HG03558 (cell line): ENCODE results near the gene MTF1.

Source experiments
- ATAC-seq: cut with Tn5 transposase; IDR thresholded peaks from one replicate; pipeline ENCODE4 v1.9.1; 2021; ENCODE audit warnings: moderate number of reproducible peaks; ENCODE audit not compliant: unreplicated experiment; ENCODE audit errors: extremely low read depth

MTF1 gene

GRCh38 chr1:37839676-37840075, 19.7 kb downstream of the MTF1 start:
- no peak for ATAC-seq

DNA sequence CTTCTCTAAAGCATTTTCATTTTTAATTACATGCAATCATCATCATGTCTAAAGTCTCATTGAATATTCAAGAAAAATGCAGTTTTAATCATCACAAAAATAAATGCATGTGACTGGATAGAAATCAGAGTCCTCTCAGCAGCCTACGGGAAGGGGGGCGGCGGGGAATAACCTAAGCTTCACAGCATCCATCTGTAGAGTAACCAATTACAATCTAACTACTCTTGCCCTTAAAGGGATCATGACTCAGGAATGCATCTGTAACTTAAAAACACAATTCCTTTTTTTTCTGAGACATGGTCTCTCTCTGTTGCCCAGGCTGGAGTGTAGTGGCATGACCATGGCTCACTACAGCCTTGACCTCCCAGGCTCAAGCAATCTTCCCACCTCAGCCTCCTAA, 22.6 kb downstream of the MTF1 start:
- no peak for ATAC-seq

DNA sequence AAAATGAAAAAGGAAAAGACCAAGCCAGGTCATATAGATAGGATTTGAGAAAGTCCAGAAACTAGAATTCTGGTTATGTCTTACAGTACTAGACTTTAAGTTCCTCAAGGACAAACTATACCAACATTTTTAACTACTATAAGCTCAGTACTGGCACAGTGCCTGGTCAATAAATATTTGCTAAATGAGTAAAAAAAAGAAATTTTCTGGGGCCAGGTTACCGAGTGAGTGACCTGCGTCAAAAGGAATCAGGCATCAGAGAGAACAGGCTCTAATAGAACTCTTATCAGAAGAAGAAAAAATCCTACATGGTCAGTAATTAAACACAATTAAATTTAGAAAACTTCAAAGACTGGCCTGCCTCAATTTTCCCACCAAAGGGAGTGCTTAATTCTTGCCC, 27.6 kb downstream of the MTF1 start:
- no peak for ATAC-seq

DNA sequence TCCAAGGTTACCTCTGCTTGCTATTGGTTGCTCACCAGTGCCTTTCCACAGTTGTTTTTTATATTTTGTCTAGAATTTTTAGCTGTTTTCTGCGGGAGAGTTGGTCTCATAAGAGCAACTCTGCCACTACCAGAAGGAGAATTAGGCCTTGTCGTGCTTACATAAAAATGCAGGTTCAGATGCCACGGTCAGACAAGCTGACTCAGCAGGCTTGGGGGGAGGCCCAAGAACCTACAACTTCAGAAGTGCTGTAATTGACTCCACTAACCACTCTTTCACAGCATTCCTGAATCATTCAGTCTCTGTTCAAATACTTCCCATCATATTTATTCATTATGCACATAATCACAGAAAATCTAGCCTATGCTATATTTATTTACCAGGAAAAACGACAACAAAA, 28.3 kb downstream of the MTF1 start:
- no peak for ATAC-seq

DNA sequence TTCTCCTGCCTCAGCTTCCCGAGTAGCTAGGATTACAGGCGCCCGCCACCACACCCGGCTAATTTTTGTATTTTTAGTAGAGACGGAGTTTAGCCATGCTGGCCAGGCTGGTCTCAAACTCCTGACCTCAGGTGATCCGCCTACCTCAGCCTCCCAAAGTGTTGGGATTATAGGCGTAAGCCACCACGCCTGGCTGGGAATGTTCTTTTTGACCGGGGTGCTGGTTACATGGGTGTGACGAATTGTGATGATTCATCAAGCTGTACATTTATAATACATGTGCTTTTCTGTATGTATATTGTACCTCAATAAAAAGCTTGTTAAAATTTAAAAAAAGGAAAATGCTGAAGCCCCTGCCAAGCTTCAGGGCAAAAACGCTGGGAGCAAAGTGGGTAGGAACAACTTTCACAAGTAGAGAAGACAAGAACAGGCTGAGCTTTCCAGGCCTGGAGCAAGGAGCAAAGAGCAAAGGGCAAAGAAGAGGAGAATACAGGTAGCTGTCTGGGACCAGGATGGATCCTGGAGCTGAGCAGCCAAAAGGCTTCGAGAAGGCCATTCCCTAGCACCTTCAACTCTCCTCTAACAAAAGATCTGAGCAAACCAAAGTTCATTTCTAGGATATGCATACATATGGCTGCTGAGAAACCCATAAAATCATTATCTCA, 30.9 kb downstream of the MTF1 start:
- ATAC-seq, result no peak

DNA sequence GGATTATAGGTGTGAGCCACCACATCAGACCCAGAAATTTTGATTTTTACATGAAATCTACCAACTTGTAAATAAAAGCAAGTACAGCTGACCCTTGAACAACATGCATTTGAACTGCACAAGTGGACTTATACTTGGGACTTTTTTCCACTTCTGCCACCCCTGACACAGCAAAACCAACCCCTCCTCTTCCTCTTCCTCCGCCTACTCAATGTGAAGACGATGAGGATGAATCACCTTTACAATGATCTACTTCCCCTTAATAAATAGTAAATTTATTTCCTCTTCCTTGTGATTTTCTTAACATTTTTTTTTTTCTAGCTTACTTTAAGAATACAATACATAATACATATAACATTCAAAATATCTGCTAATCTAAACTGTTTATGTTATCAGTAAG, 33.9 kb downstream of the MTF1 start:
- no peak for ATAC-seq

DNA sequence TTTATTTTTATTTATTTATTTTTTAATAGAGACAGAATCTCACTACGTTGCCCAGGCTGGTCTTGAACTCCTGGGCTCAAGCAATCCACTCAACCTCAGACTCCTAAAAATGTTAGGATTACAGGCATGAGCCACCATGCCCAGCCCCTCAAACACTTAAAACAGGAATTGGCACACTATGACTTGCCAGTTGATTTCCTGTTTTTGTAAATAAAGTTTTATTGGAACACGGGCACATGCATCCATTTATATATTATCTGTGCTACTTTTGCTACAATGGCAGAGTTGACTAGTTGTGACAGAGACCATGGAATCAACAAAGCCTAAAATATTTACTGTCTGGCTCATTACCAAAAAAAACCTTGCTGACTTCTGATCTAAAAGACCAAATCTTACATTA, 35.4 kb downstream of the MTF1 start:
- no peak for ATAC-seq

GRCh38 chr1:37822906-37823815, 36.2 kb downstream of the MTF1 start:
- no peak for ATAC-seq

GRCh38 chr1:37821481-37821880, 37.9 kb downstream of the MTF1 start:
- ATAC-seq, result no peak

- no peak for ATAC-seq
Observed at GRCh38 chr1:37817481-37817880, 41.9 kb downstream of the MTF1 start.

DNA sequence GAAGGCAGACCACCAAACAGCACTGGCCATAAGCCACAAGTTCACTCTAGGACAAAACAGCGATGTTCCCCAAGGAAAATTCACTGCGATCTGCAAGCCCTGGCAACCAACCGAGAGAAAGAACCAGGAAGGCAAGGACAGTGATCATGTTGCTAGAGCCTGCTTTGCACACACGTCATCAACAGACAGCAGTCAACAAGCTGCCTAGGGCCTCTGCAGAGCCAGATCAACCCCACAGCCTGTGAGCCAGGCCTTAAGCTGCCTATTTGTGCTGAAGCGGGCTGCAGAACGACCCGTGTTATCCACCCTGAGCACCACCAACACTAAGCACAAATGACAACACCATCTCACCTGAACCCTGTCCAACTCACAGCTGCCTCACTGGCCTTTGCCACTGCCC, 45.1 kb downstream of the MTF1 start:
- no peak for ATAC-seq

DNA sequence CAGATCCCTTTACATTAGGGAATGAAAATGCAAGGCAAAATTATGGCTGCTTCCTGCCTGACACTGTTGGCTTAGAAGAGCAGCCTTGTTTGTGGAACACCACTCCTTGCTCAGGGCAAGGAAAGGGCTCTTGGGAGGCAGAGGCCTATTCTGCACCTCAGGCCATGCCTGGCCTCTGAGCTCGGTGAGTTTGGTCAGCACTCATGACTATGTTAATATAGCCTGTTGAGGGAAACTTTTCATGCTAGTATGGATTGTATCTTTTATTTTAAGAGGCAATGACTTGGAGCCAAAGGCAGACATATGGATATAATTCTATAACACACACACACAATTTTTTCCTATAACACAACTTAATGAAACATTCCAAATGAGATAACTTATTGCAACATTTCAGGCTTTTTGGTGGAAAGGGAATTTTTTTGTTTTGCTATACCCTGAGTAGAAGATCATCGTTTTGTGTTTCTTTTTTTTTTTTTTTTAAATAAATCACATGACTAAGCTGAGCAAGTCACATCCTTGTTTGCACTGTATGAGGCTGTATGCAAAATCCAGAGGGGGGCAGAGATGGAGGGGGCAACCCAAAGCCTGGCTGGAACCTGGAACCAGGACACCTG, 45.8 kb downstream of the MTF1 start:
- no peak for ATAC-seq

DNA sequence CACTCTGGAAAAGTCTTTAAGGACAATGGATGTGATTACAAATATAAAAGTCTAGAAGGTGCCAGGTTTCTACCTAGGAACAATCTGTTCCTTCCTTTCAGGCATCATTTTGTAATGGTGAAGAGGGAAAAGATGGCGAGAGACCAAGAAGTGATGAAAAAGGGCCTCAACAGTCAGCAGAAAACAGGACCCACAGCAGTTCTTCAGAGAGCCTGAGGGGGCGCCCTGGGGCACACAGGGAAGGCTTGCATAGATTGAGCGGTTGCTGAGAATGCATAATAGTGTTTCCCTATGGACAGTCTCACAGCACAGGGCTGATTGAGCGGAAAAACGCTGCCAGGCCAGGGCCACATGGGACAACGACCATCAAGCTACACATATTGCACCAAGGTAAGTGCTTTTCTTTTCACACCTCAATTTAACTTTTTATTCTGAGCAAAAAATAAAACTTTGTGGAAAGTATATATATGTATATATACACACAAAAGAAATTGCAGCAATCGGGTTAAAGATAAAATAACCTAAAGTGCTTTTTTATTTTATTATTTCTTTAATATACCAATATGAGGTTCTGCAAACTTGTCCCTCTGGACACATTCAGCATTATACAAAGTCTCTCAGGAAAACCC, 48.3 kb downstream of the MTF1 start:
- ATAC-seq, result no peak

DNA sequence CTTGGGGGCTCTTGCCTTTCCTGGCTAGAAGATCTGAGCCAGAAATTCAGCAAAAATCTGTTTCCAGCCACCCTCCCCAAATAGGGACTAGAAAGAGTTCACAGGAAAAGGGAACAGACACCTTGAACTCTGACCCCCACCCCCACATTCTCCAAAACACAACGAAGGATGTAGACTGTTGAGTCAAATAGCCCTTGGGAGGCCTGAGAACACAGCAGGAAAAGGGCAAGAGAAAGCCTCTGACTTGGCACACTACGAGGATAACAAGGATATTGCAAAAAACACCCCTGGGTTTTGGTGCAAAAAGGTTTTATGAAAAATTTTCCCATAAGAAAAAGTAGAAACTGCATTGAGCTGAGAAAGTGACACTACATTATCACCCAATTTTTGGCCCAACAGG, 49.5 kb downstream of the MTF1 start:
- no peak for ATAC-seq

DNA sequence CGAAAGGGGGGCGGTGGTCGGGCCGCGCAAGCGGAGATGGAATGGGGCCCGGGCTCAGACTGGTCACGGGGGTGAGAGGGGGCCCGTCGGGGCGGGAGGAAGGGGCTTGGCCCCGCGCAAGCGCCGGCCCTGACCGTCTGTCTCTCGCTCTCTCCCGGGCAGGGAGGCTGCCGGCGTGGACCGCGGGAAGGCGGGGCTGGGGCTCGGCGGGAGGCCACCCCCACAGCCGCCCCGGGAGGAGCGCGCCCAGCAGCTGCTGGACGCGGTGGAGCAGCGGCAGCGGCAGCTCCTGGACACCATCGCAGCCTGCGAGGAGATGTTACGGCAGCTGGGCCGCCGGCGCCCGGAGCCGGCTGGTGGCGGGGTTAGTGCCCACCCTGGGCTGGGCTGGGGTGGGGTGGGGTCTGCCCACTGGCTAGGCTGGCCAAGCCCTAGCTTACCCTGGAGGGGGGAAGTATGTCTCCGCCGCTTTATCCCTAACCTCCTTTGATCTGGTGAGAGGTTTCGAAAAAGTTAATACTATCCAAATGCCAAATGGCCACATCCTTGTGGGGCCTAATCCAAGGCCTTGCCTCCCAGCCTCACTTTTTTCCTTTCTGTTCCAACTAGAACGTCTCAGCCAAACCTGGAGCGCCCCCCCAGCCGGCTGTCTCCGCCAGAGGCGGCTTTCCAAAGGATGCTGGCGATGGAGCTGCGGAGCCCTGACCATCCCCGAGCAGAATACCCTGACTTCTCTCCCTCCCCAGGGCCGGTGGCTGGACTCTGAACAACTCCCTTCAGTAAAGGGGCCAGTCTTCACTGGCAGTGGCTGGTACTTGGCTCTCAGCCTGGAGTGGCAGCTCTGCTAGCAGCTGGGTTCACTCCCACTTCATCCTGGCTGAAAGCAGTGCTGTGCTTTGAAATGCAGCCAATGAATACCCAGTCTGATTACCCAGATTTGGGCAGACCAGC, 50.7 kb downstream of the MTF1 start:
- no peak for ATAC-seq

- no peak for ATAC-seq
Observed at GRCh38 chr1:37807555-37808368, 51.6 kb downstream of the MTF1 start, which contains the start of the genes C1orf122 and YRDC. TSS of gene C1orf122 (plus strand) at chr1:37807790. CDS start at chr1:37808405, 615 bp downstream. TSS of gene YRDC (minus strand) at chr1:37808208. CDS start at chr1:37808180, 28 bp downstream.

DNA sequence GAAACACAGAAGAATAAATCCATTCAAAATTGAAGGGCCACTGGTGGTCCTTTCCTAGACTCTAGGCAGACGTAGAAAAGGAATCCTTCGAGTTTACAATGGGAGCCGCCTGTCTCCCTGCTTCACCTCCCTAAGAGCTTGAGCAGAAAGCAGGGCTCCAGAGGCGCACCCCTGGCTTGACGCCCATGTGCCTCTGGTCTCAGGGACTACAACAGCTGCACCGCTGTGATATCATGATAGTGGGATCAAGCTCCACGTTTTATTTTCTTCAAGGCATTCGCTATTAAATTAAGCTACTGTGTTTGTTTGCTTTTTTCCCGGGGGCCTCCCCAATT, 52.2 kb downstream of the MTF1 start:
- ATAC-seq, result no peak

- no peak for ATAC-seq
Observed at GRCh38 chr1:37802439-37802838, 57.0 kb downstream of the MTF1 start.
